ENCODE data around the gene FNDC10. TPM values are rescaled to one million over a fixed set of nuclear protein-coding genes. Genes with fewer than 3 reads are reported as not detected.

The FNDC10 gene
- total and polyA plus RNA-seq, 9 of the 15 experiments (the other 6 are each of a cell fraction or from before 2014, with no cell fraction given): 0.08 to 6.3 (median 1.6) TPM

- H3K79me2 ChIP-seq (ENCODE audit: control insufficient read depth, insufficient read depth, low read length): peaks cover 95% of the 10 kb centered on the region
- WGBS (ENCODE audit: insufficient coverage, low coverage, missing lambda C conversion rate): 85% methylated on average over 9 of the region's 10 CpGs
- peaks cover 15% of the 10 kb centered on the region for H4K20me1 ChIP-seq (replicated peaks; ENCODE audit: control insufficient read depth, insufficient read depth, low read length)
- H3K9me1 ChIP-seq (ENCODE audit: control insufficient read depth, insufficient read depth, low read length): no peaks in the 10 kb centered on the region
- in situ Hi-C loops (cut with MboI) (loop anchor here (5.0 kb wide), 1 partner anchor 89 kb away; the partner anchor contains the start of gene CDK11B), intact Hi-C loops (cut with micrococcal nuclease) (no loop called here)
- no peak for TF ChIP-seq U2AF1 (optimal IDR thresholded peaks at IDR 0.05; ENCODE audit: low read depth, low read length)
- TF ChIP-seq POLR2A (conservative IDR thresholded peaks at IDR 0.05): peak; percentile 14; the same call in 1 of the 2 replicates
- no peak for TF ChIP-seq ETS1 (conservative IDR thresholded peaks at IDR 0.05; ENCODE audit: control insufficient read depth, low read depth, low read length)
- TF ChIP-seq ZBTB12 (CRISPR knock-in tag; IDR thresholded peaks at IDR 0.05): no peak
- no peak for TF ChIP-seq RAD21 (CRISPR knock-in tag; conservative IDR thresholded peaks at IDR 0.05 in 1 of 2, IDR thresholded peaks at IDR 0.05 in 1 of 2)
- no peak for ATAC-seq
- H3K27ac ChIP-seq (ENCODE audit: extremely low read depth, low read depth, low read length): no peak overlapping the region
- no peaks in the 10 kb centered on the region for H3K27me3 ChIP-seq (ENCODE audit: control insufficient read depth in 2 of 2, insufficient read depth in 2 of 2, low read length in 2 of 2)
- H3K4me1 ChIP-seq (replicated peaks in 1 of 2; ENCODE audit: control insufficient read depth in 2 of 2, insufficient read depth in 2 of 2, low read length in 2 of 2): peaks cover 3 to 12% of the 10 kb centered on the region in 2 experiments; a peak in 4 of 5 replicates
- H3K4me2 ChIP-seq (ENCODE audit: insufficient read depth, low read length): no peak overlapping the region
- H3K9ac ChIP-seq (ENCODE audit: insufficient read depth in 1 of 2, low read depth in 2 of 2, low read length in 2 of 2): no peak overlapping the region
- H3K4me3 ChIP-seq: no peak overlapping the region
- no TSS peak for BruUV-seq (replicated peaks)
- peaks cover 88% of the 10 kb centered on the region for H3K36me3 ChIP-seq (ENCODE audit: control insufficient read depth, insufficient read depth, low read length)
- no peak for FAIRE-seq
- H2AFZ ChIP-seq (ENCODE audit: low read depth, low read length): no peak overlapping the region
- CTCF ChIA-PET (ENCODE audit: low intra/inter-chr PET ratio): no interaction called here
- H3K9me3 ChIP-seq (replicated peaks; ENCODE audit: control insufficient read depth, insufficient read depth, low read depth, low read length): peaks cover 4% of the 10 kb centered on the region; the same call in 1 of the 2 replicates
- DNase-seq (ENCODE audit: extremely low read depth in 1 of 4, low spot score in 3 of 4): no peak
- POLR2A ChIA-PET: interaction anchor here (1.3 to 3.1 kb wide), 3 partner anchors 9 to 22 kb away, joined by 4 to 14 read pairs (median 6); no protein-coding TSS in a partner anchor
Observed at GRCh38 chr1:1567891-1568291, 32.0 kb downstream of the FNDC10 start.

Data from K562 (cell line).